Parathyroid adenoma (tissue), 2 donors: ENCODE measurements around the gene COMMD3.

Experiments
- H2AFZ ChIP-seq: fragments of 300-600 bp; sonication (generic); one replicate; pipeline ENCODE4 v1.7.0; 2017; ENCODE audit warnings: antibody characterized with exemption, mild to moderate bottlenecking
- H3K27ac ChIP-seq: fragments of 300-600 bp; sonication (generic); one replicate; pipeline ENCODE4 v1.7.0; 2017
- H3K27me3 ChIP-seq: fragments of 300-600 bp; sonication (generic); one replicate; pipeline ENCODE4 v1.7.0; 2017; ENCODE audit warnings: low read length; ENCODE audit not compliant: control insufficient read depth, insufficient read depth
- H3K36me3 ChIP-seq: fragments of 300-600 bp; sonication (generic); one replicate; pipeline ENCODE4 v1.7.0; 2017; ENCODE audit warnings: low read length; ENCODE audit not compliant: control insufficient read depth, insufficient read depth
- H3K4me1 ChIP-seq: fragments of 300-600 bp; sonication (generic); one replicate; pipeline ENCODE4 v1.7.0; 2017; ENCODE audit warnings: control low read depth
- H3K4me2 ChIP-seq: fragments of 300-600 bp; sonication (generic); one replicate; pipeline ENCODE4 v1.7.0; 2017; ENCODE audit warnings: low read length
- H3K4me3 ChIP-seq: fragments of 300-600 bp; sonication (generic); one replicate; pipeline ENCODE4 v1.7.0; 2017; ENCODE audit warnings: low read depth, low read length
- H3K79me2 ChIP-seq: fragments of 300-600 bp; sonication (generic); one replicate; pipeline ENCODE4 v1.7.0; 2017; ENCODE audit warnings: control low read depth
- H3K9ac ChIP-seq: fragments of 300-600 bp; sonication (generic); one replicate; pipeline ENCODE4 v1.7.0; 2017; ENCODE audit warnings: mild to moderate bottlenecking
- H3K9me3 ChIP-seq: fragments of 300-600 bp; sonication (generic); one replicate; pipeline ENCODE4 v1.7.0; 2017; ENCODE audit warnings: low read length; ENCODE audit not compliant: control insufficient read depth
- CTCF ChIP-seq: fragments of 300-600 bp; sonication (generic); IDR thresholded peaks from one replicate; pipeline ENCODE4 v1.7.0; 2017; ENCODE audit warnings: antibody characterized with exemption, mild to moderate bottlenecking
- donor health status: primary hyperparathyroidism.

Gene COMMD3

GRCh38 chr10:22329150-22329549 is 13.0 kb downstream of the COMMD3 start:
- H2AFZ ChIP-seq, result no peak overlapping the region
- H3K4me1 ChIP-seq, result no peaks in the 10 kb centered on the region
- no peaks in the 10 kb centered on the region for H3K79me2 ChIP-seq
- H3K36me3 ChIP-seq, result no peaks in the 10 kb centered on the region
- no peak overlapping the region for H3K4me2 ChIP-seq
- H3K9ac ChIP-seq, result no peak overlapping the region
- no peaks in the 10 kb centered on the region for H3K9me3 ChIP-seq
- H3K27ac ChIP-seq, result no peak overlapping the region
- H3K4me3 ChIP-seq, result no peak overlapping the region
- TF ChIP-seq CTCF, result no peak
- H3K27me3 ChIP-seq, result peaks cover 4% of the 10 kb centered on the region

GRCh38 chr10:22332116-22332692 is 16.0 kb downstream of the COMMD3 start:
- Histone ChIP-seq H3K4me1 (no peaks in the 10 kb centered on the region), H3K4me3 (no peak overlapping the region), H3K27me3 (peaks cover 2% of the 10 kb centered on the region), H2AFZ (no peak overlapping the region), H3K27ac (no peak overlapping the region), H3K9ac (no peak overlapping the region), H3K9me3 (no peaks in the 10 kb centered on the region), H3K79me2 (no peaks in the 10 kb centered on the region), H3K4me2 (no peak overlapping the region), H3K36me3 (no peaks in the 10 kb centered on the region)
- TF ChIP-seq CTCF, result no peak

DNA sequence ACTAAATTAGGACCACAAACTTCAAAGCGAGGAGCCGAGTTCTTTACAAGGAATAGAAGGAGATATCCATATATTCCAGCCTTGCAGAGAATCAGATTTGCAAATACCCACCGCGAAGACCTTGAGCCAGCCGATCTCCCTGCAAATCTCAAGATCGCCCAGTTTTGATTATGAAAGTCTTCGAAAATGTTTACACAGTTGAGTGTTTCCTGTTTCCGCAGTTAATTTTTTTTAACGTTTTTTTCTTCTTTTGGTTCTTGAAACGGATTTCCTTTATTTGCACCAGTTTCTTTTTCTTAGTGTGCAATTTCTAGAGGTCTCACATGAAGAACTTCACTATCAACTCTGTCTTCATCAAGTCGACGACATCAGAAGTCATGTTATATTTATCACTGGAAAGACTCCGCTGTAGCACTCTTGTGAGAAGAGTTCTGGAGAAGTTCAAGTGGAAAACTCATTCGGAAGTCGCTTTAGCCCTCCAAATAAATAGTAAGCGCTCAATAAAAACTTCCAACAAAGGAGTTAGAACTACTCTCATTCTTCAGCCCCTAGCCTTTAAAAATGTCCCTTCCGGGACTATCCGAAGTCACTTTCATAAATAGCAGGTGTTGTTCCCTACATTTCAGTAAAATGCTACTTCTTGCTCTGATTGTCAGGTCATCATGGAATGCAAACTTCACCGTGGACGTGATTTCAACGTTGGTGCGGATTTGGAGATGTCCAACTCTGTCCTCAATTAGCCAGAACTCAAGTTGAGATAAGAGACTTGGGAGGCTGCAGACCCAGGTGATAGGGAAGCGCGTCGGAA is 17.2 kb downstream of the COMMD3 start:
- H2AFZ ChIP-seq, result no peak overlapping the region
- no peaks in the 10 kb centered on the region for H3K79me2 ChIP-seq
- no peak overlapping the region for H3K27ac ChIP-seq
- no peak overlapping the region for H3K9ac ChIP-seq
- no peaks in the 10 kb centered on the region for H3K36me3 ChIP-seq
- no peak overlapping the region for H3K4me3 ChIP-seq
- no peaks in the 10 kb centered on the region for H3K4me1 ChIP-seq
- peaks cover 7% of the 10 kb centered on the region for H3K27me3 ChIP-seq
- no peaks in the 10 kb centered on the region for H3K9me3 ChIP-seq
- H3K4me2 ChIP-seq, result no peak overlapping the region
- no peak for TF ChIP-seq CTCF

GRCh38 chr10:22333975-22334282 is 17.7 kb downstream of the COMMD3 start:
- Histone ChIP-seq H3K27me3 (peaks cover 7% of the 10 kb centered on the region), H3K4me3 (no peak overlapping the region)
- no peak for TF ChIP-seq CTCF

More at GRCh38 chr10:22333975-22334282, 17.7 kb downstream of the COMMD3 start:
- Histone ChIP-seq H3K9ac (no peak overlapping the region), H2AFZ (no peak overlapping the region), H3K4me2 (no peak overlapping the region), H3K9me3 (no peaks in the 10 kb centered on the region), H3K27ac (no peak overlapping the region), H3K79me2 (no peaks in the 10 kb centered on the region), H3K4me1 (no peaks in the 10 kb centered on the region), H3K36me3 (no peaks in the 10 kb centered on the region)
